ENCODE data around the gene UBE2D3. TPM values are rescaled to one million over a fixed set of nuclear protein-coding genes. Genes with fewer than 3 reads are reported as not detected.

UBE2D3 gene
- polyA plus RNA-seq, 2 of the 4 experiments (the other 2 are of a cell fraction) = 186 to 338 TPM

DNA sequence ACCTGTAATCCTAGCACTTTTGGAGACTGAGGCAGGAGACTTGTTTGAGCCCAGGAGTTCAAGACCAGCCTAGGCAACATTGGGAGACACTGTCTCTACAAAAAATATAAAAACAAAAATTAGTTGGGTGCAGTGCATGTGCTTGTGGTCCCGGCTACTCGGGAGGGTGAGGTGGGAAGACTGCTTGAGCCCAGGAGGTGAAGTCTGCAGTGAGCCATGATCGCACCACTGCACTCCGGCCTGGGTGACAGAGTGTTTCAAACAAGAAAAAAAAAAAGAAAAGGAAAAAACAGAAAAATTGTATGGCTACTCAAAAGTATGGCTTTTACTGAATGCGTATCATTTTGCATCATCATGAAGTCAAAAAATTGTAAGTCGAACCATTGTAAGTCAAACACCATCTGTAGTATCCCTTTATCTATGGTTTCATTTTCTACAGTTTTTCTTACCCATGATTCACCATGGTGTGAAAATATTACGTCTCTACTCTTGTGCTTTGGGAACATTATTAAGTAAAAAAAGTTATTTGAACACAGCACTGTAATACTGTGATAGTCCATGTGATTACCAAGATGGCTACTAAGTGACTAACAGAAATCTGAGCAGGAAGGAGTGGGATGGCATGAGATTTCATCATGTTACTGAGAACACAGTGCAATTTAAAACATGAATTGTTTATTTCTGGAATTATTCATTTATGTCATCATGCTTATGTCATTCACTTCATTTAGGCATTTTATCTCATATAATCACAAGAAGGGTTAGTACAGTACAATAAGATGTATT is 40.1 kb downstream of the UBE2D3 start:
- DNase-seq (ENCODE audit: low read depth in 1 of 2, low spot score in 1 of 2) = peak in 1 of 2 experiments; percentile 16
- WGBS (ENCODE audit: missing lambda C conversion rate) = 94% methylated on average over 7 of the region's 7 CpGs
- Histone ChIP-seq H3K27ac (no peak overlapping the region), H3K9me3 (0 out of 3 replicates have a peak, but pooled peaks cover 4% of the 10 kb centered on the region), H3K4me2 (no peak overlapping the region), H3K4me3 (no peak overlapping the region), H3K4me1 (peaks cover 5% of the 10 kb centered on the region; the same call in 1 of the 3 replicates)
- TF ChIP-seq, protein P1, sequence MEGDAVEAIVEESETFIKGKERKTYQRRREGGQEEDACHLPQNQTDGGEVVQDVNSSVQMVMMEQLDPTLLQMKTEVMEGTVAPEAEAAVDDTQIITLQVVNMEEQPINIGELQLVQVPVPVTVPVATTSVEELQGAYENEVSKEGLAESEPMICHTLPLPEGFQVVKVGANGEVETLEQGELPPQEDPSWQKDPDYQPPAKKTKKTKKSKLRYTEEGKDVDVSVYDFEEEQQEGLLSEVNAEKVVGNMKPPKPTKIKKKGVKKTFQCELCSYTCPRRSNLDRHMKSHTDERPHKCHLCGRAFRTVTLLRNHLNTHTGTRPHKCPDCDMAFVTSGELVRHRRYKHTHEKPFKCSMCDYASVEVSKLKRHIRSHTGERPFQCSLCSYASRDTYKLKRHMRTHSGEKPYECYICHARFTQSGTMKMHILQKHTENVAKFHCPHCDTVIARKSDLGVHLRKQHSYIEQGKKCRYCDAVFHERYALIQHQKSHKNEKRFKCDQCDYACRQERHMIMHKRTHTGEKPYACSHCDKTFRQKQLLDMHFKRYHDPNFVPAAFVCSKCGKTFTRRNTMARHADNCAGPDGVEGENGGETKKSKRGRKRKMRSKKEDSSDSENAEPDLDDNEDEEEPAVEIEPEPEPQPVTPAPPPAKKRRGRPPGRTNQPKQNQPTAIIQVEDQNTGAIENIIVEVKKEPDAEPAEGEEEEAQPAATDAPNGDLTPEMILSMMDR (IDR thresholded peaks at IDR 0.05) = no peak
- TF ChIP-seq TFCP2L1 (CRISPR knock-in tag; IDR thresholded peaks at IDR 0.05) (no peak), KDM5A (IDR thresholded peaks at IDR 0.05) (no peak), ZFP36 (IDR thresholded peaks at IDR 0.05; ENCODE audit: borderline replicate concordance, partially characterized antibody) (no peak), EHMT2 (IDR thresholded peaks at IDR 0.05; ENCODE audit: low read depth) (no peak), FOSL2 (IDR thresholded peaks at IDR 0.05) (no peak), FOSL2 (CRISPR knock-in tag; IDR thresholded peaks at IDR 0.05) (no peak), EP300 (IDR thresholded peaks at IDR 0.05) (no peak), MYC (IDR thresholded peaks at IDR 0.05; ENCODE audit: borderline replicate concordance, low read length) (no peak), ZSCAN20 (CRISPR knock-in tag; IDR thresholded peaks at IDR 0.05) (no peak), SREBF2 (IDR thresholded peaks at IDR 0.05) (no peak)
- TF ChIP-seq, protein P2, sequence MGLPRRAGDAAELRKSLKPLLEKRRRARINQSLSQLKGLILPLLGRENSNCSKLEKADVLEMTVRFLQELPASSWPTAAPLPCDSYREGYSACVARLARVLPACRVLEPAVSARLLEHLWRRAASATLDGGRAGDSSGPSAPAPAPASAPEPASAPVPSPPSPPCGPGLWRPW (IDR thresholded peaks at IDR 0.05) = no peak
- TF ChIP-seq, protein P3, sequence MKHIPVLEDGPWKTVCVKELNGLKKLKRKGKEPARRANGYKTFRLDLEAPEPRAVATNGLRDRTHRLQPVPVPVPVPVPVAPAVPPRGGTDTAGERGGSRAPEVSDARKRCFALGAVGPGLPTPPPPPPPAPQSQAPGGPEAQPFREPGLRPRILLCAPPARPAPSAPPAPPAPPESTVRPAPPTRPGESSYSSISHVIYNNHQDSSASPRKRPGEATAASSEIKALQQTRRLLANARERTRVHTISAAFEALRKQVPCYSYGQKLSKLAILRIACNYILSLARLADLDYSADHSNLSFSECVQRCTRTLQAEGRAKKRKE (CRISPR knock-in tag; IDR thresholded peaks at IDR 0.05; ENCODE audit: low read depth) = no peak
- ChIA-PET CTCF (no interaction called here), POLR2A (no interaction called here)
- ATAC-seq = peak in 1 of 2 experiments; percentile 51; a peak in 4 of 6 replicates
- no peak for FAIRE-seq

DNA sequence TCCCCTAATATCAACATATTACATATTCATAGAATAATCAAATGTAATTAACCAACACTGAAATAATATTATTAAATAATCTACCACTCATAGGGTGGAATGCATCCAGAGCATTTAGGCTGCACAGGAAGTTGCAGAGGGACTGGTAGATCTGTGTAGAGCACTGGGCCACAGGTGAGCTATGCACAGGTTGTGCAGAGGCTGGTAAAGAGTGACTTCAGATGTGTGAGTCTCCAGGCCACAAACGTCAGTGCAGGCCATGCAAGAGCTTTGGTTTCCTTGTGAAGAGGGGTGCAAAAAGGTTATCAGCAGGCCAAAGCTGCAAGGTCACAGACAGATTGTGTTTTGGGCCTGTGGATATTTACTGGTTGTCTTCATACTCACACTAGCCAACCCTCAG is 41.1 kb downstream of the UBE2D3 start:
- TF ChIP-seq TP53 (CRISPR knock-in tag; IDR thresholded peaks at IDR 0.05) (no peak), POLR2A (IDR thresholded peaks at IDR 0.05; ENCODE audit: low read length) (no peak), KDM5A (IDR thresholded peaks at IDR 0.05) (no peak)
- TF ChIP-seq, protein P4, sequence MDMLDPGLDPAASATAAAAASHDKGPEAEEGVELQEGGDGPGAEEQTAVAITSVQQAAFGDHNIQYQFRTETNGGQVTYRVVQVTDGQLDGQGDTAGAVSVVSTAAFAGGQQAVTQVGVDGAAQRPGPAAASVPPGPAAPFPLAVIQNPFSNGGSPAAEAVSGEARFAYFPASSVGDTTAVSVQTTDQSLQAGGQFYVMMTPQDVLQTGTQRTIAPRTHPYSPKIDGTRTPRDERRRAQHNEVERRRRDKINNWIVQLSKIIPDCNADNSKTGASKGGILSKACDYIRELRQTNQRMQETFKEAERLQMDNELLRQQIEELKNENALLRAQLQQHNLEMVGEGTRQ (IDR thresholded peaks at IDR 0.05) = no peak
- H3K4me1 ChIP-seq = peaks cover 5% of the 10 kb centered on the region; the same call in 1 of the 3 replicates
- 0 out of 3 replicates have a peak, but pooled peaks cover 4% of the 10 kb centered on the region for H3K9me3 ChIP-seq
- DNase-seq (ENCODE audit: low read depth in 1 of 2, low spot score in 1 of 2) (no peak), FAIRE-seq (no peak), ATAC-seq (peak in 1 of 2 experiments; percentile 30; a peak in 1 of 6 replicates)
- 73% methylated on average over 1 of the region's 1 CpG for WGBS (ENCODE audit: missing lambda C conversion rate)
- ChIA-PET CTCF (no interaction called here), POLR2A (no interaction called here)
- no peak overlapping the region for H3K27ac ChIP-seq
- no peak overlapping the region for H3K4me2 ChIP-seq
- H3K4me3 ChIP-seq = no peak overlapping the region

DNA sequence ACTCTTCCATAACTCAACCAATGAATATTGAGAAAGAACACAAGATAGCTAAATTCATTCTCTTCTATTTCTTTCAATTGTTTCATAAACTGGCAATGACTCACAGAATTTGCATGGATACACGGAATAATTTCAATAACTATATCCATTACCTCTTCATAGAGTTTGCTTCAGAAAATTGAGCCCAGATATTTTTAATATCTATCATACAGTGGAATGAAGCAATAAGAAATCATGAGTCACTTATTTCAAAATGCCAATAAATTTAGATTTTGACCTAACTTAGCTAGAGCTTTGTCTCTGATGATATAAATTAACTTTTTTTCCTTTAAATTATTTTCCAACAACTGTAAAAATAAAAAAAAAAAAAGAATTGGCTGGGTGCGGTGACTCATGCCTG is 44.3 kb downstream of the UBE2D3 start:
- Histone ChIP-seq H3K4me3 (no peak overlapping the region), H3K27ac (no peak overlapping the region), H3K4me1 (0 out of 3 replicates have a peak, but pooled peaks cover 3% of the 10 kb centered on the region), H3K4me2 (no peak overlapping the region), H3K9me3 (0 out of 3 replicates have a peak, but pooled peaks cover under 1% of the 10 kb centered on the region)
- 76% methylated on average over 2 of the region's 2 CpGs for WGBS (ENCODE audit: missing lambda C conversion rate)
- no peak for FAIRE-seq
- ATAC-seq = no peak
- ChIA-PET CTCF (no interaction called here), POLR2A (no interaction called here)
- no peak for DNase-seq (ENCODE audit: low read depth in 1 of 2, low spot score in 1 of 2)
- no peak for TF ChIP-seq RAD21 (conservative IDR thresholded peaks at IDR 0.05 in 1 of 2, IDR thresholded peaks at IDR 0.05 in 1 of 2)
- no peak for TF ChIP-seq TP53 (CRISPR knock-in tag; IDR thresholded peaks at IDR 0.05)
- TF ChIP-seq FOSL2 (IDR thresholded peaks at IDR 0.05) = no peak
- TF ChIP-seq FOSL2 (CRISPR knock-in tag; IDR thresholded peaks at IDR 0.05) = no peak
- no peak for TF ChIP-seq MAZ (IDR thresholded peaks at IDR 0.05; ENCODE audit: borderline replicate concordance, low read depth, low read length)
- no peak for TF ChIP-seq CEBPB (IDR thresholded peaks at IDR 0.05)
- TF ChIP-seq, protein P5, sequence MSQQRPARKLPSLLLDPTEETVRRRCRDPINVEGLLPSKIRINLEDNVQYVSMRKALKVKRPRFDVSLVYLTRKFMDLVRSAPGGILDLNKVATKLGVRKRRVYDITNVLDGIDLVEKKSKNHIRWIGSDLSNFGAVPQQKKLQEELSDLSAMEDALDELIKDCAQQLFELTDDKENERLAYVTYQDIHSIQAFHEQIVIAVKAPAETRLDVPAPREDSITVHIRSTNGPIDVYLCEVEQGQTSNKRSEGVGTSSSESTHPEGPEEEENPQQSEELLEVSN (IDR thresholded peaks at IDR 0.05; ENCODE audit: borderline replicate concordance, low read depth) = no peak
- TF ChIP-seq RNF2 (IDR thresholded peaks at IDR 0.05; ENCODE audit: borderline replicate concordance, low read depth) = no peak
- TF ChIP-seq, protein P6, sequence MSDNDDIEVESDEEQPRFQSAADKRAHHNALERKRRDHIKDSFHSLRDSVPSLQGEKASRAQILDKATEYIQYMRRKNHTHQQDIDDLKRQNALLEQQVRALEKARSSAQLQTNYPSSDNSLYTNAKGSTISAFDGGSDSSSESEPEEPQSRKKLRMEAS (IDR thresholded peaks at IDR 0.05) = no peak
- no peak for TF ChIP-seq CBX2 (IDR thresholded peaks at IDR 0.05; ENCODE audit: borderline replicate concordance, low read depth)
- no peak for TF ChIP-seq ZFP36 (IDR thresholded peaks at IDR 0.05; ENCODE audit: borderline replicate concordance, partially characterized antibody)
- TF ChIP-seq PHF8 (IDR thresholded peaks at IDR 0.05; ENCODE audit: borderline replicate concordance, low read depth) = no peak
- TF ChIP-seq, protein P1 (IDR thresholded peaks at IDR 0.05) = no peak
- no peak for TF ChIP-seq BHLHE40 (IDR thresholded peaks at IDR 0.05; ENCODE audit: low read depth, low read length)
- no peak for TF ChIP-seq SREBF2 (IDR thresholded peaks at IDR 0.05)
- TF ChIP-seq NR3C1 (IDR thresholded peaks at IDR 0.05) = no peak

Data from A549 (cell line).